ENCODE results near the gene ZNF839.
"Not testable (repeated sequence)": the region's sequence is repeated elsewhere in the genome, so short reads cannot be mapped to it uniquely, and the experiment has no call there.

ZNF839 gene

DNA sequence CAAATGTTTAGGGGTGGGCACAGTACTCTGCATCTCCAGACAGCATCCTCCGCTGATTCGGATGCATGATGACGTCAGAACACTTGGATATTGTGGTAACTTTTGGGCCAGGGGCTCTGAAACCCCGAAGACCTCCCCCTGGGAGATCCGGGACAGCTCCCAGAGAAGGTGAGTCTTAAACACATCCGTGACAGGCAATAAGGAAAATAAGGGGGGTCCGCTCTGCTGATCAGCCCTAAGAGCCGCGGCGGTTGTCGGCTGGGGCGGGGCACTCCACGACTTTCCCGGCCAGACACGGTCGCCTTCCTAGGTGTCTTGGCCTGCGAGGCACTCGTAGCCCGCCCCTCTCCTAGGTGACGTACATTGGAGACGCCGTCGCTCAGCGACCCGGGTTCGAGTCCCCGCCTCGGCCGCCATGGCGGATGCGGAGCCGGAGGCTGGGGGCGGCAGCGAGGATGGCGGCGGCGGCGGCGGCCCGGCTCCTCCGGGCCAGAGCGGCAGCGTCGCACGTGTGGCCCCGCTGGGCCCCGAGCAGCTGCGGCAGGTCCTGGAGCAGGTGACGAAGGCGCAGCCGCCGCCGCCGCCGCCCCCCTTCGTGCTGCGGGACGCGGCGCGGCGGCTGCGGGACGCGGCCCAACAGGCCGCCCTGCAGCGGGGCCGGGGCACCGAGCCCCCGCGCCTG, at the start of gene ZNF839:
Gene ZNF839, plus strand, starts transcription at position 396 of the 682 bp plus-strand sequence. Its CDS starts 20 bp downstream, at position 416.
- no peak for DNase-seq (ENCODE audit: low read depth, low spot score)

GRCh38 chr14:102272392-102272791, 47.2 kb upstream of the ZNF839 start:
- DNase-seq (ENCODE audit: low read depth, low spot score) = no peak

- no peak for DNase-seq (ENCODE audit: low read depth, low spot score)
Measured at GRCh38 chr14:102275866-102276265, 43.7 kb upstream of the ZNF839 start.

DNA sequence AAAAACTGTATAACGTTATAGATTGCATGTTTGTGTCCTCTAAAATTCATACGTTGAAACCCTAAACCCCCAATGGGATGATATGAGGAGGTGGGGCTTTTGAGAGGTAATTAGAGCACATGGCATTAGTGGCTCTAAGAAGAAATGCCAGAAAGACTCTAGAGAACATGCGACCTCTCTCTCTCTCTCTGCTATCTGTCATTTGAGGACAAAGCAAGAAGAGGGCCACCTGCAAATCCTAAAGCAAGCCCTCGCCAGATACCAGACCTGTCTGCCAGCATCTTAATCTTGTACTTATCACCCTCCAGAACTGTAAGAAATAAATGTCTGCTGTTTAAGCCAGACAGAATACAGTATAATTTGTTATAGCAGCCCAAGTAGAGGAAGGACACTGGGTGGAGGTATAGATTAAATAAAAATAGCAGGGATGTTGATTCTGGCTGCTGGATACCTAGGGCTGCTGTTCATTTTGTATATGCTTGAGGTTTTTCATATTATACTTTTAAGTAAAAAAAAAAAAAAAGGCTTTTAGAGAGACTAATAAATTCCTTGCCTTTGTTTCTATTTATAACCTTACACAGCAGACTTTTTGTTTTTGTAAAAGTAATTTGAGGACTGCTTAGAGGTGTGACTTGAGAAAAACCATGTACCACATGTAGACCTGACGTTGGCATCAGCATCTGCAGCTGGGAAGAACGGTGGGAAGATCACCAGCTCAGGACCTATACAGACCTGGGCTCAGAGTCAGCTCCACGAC, 41.5 kb upstream of the ZNF839 start:
- no peak for DNase-seq (ENCODE audit: low read depth, low spot score)

- no peak for DNase-seq (ENCODE audit: low read depth, low spot score)
Measured at GRCh38 chr14:102278631-102278935, 41.0 kb upstream of the ZNF839 start.

- DNase-seq (ENCODE audit: low read depth, low spot score) = no peak
Measured at GRCh38 chr14:102279282-102279681, 40.3 kb upstream of the ZNF839 start.

GRCh38 chr14:102279688-102280348, 39.7 kb upstream of the ZNF839 start:
- DNase-seq (ENCODE audit: low read depth, low spot score) = peak; percentile 50

DNA sequence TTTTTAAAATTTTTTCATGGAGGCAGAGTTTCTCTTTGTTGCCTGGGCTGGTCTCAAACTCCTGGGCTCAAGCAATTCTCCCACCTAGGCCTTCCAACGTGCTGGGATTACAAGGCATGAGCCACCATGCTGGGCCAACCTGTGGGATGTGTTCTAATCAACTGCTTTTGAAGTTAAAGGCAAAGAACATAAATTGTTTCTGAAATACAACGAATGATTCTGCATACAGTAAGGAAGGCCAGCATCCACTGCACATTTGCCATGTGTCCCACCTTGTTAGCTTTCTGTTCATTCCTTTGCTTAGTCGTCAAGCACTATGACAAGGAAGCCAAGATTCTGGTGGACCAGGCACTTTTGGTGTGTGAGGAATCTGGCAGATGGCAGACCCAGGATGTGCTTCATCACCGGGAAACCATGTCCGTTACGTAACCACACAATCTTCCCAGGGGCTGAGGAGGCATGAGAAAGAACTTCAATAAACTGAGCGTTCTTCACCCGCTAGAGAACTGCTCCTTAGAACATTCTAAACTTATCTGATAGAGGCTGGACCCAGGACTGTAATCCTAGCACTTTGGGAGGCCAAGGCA, 39.1 kb upstream of the ZNF839 start:
- DNase-seq (ENCODE audit: low read depth, low spot score) = peak; percentile 56

- no peak for DNase-seq (ENCODE audit: low read depth, low spot score)
Measured at GRCh38 chr14:102282751-102283465, 36.6 kb upstream of the ZNF839 start.

DNA sequence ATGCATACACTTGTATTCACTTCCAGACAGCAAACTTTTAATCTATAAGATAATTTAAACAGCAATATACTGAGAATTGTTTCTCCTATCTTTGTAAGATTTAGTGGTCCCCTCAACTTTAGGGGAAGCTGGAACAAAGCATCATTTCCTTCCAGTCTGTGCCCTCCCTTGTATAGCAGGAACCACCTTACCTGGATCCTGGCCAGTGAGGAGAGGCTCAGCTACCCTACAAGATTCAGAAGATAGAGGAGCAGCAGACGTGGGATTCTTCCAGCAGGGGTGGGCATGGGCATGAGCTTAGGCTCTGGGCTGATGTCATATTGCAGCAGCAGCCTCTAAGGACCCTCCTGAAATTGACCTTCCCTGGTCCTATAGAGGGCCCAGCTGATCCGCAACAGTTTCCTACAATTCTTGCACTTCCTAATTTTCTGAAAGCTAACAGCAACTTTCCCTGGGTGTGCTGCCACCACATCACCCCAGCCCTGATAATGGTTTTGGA, 35.9 kb upstream of the ZNF839 start:
- no peak for DNase-seq (ENCODE audit: low read depth, low spot score)

GRCh38 chr14:102285106-102285505, 34.4 kb upstream of the ZNF839 start:
- DNase-seq (ENCODE audit: low read depth, low spot score) = no peak

DNA sequence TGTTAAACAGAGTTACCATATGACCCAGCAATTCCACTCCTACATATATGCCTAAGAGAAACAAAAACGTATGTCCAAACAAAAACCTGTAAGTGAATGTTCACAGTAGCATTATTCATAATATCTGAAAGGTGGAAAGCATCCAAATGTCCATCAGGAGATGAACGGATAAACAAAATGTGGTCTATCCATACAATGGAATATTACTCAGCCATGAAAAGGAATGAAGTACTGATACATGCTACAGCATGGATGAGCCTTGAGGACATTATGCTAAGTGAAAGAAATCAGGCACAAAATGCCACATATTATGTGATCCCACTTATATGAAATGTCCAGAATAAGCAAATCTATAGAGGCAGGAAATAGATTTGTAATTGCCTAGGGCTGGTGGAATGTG, 31.4 kb upstream of the ZNF839 start:
- DNase-seq (ENCODE audit: low read depth, low spot score) = no peak

DNA sequence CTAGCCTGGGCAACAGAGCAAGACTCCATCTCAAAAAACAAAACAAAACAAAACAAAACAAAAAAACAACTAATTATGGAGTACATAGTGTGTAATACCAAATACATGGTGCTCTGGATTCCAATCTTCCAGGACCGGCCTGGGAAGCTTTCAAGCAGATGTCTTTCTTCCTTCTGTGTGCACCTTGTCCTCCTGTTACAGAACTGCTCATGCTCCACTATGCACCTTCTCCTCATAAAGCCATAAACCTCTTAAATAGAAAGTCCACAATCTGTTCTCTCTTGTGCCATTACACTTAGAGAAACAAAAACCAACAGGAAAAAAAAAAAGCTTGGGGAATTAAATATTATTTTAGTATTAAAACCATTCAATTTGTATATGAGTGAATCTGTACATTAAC, 27.1 kb upstream of the ZNF839 start:
- DNase-seq (ENCODE audit: low read depth, low spot score) = no peak

DNA sequence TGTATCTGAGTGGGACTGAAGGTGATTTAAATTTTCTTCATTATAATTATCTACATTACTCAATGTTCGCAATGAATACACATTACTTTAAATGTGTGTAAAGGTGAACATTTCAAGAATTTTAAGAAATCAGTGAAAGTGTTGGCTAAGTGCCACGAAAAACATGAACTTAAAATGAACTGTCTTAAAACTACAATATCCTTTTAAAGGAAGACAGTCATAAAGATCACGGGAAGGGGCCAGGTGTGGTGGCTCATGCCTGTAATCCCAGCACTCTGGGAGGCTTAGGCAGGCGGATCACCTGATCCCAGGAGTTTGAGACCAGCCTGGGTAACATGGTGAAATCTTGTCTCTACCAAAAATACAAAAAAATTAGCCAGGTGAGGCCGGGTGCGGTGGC, 25.8 kb upstream of the ZNF839 start:
- no peak for DNase-seq (ENCODE audit: low read depth, low spot score)

GRCh38 chr14:102295270-102295669, 24.3 kb upstream of the ZNF839 start:
- DNase-seq (ENCODE audit: low read depth, low spot score) = no peak

DNA sequence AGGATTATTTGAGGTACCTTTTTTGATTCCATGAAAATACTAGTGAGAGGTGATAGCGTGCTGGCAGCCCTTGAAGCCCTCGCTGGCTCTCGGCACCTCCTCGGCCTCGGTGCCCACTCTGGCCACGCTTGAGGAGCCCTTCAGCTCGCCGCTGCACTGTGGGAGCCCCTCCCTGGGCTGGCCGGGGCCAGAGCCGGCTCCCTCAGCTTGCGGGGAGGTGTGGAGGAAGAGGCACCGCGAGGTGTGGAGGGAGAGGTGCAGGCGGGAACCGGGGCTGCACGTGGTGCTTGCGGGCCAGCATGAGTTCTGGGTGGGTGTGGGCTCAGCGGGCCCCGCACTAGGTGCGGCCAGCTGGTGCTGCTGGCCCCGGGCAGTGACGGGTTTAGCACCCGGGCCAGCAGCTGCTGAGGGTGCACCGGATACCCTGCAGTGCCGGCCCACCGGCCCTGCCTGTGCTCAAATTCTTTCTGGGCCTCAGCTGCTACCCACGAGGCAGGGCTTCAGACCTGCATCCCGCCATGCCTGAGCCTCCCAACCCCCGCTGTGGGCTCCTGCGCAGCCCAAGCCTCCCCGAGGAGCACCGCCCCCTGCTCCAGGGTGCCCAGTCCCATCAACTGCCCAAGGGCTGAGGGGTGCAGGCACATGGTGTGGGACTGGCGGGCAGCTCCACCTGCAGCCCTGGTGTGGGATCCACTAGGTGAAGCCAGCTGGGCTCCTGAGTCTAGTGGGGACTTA, 21.9 kb upstream of the ZNF839 start:
- DNase-seq (ENCODE audit: low read depth, low spot score) = no peak

DNA sequence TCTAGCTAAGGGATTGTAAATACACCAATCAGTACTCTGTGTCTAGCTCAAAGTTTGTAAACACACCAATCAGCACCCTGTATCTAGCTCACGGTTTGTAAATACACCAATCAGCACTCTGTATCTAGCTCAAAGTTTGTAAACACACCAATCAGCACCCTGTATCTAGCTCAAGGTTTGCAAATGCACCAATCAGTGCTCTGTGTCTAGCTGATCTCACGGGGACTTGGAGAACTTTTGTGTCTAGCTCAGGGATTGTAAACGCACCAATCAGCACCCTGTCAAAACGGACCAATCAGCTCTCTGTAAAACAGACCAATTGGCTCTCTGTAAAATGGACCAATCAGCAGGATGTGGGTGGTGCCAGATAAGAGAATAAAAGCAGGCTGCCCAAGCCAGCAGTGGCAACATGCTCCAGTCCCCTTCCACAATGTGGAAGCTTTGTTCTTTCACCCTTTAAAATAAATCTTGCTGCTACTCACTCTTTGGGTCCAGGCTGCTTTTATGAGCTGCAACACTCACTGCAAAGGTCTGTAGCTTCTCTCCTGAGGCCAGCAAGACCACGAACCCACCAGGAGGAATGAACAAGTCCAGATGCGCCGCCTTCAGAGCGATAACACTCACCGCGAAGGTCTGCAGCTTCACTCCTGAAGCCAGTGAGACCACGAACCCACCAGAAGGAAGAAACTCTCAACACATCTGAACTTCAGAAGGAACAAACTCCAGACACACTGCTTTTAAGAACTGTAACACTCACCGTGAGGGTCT, 21.1 kb upstream of the ZNF839 start:
- not testable (repeated sequence) for DNase-seq (ENCODE audit: low read depth, low spot score)

GRCh38 chr14:102303664-102304063, 15.9 kb upstream of the ZNF839 start:
- no peak for DNase-seq (ENCODE audit: low read depth, low spot score)

DNA sequence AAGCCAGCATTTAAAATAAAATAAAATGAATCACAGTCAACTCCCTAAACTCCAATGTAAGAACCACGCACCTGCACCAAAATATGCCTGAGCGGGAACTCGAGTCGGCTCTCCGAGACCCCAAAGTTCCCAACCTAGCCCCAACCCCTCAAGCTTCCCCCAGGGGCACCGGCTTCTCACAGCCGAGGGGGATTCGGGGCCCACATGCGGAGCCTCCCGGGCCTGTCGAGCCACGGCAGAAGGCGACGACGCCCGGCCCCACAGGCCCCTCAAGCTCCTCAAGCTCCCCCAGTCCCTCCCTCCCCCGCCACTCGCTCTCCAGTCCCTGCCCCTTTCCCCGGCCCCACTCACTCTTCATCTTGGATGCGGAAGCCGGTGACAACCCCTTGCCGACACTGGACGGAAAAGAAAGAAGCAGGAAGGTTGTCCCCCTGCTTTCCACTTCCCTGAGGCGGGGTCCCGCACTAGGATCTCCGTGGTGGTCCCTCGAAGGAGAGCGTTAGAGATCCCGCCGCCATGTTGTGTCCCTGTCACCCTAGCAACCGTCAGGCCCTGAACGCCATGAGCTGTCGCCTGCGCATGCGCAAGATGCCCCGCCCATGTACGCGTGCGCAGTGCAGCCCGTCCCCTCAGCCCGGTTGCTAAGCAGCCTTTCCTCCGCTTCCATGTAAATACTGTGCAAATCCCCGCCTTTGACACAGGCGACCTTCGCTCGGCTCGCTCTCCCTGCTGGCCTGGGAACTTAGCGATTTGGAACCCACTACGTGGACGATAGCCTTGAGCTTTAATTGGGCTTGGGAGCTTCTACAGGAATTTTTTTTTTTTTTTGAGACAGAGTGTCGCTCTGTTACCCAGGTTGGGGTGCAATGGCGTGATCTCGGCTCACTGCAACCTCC, 14.7 kb upstream of the ZNF839 start, which contains the start of gene MOK:
Gene MOK, minus strand, starts transcription at position 554 of the 896 bp plus-strand sequence. Its CDS starts 196 bp downstream, at position 358.
- peak; percentile 91 for DNase-seq (ENCODE audit: low read depth, low spot score)
